HCT116 (cell line): ENCODE measurements around the gene FBXL17. TPM values are rescaled to one million over a fixed set of nuclear protein-coding genes. Genes with fewer than 3 reads are reported as not detected.

Source experiments
- ATAC-seq: fragments of 200-7000 bp; cut with Tn5 transposase; 2 replicates; pipeline ENCODE4 v1.9.1; 2020; ENCODE audit warnings: mild to moderate bottlenecking, moderate library complexity
- BruUV-seq: library from RNA; stranded (reverse); fragments of 400-500 nt; replicated peaks from 2 replicates; lab custom pipeline; 2021; lab: Mats Ljungman, UMichigan
- CTCF ChIA-PET: fragments of 300-600 bp; sonication (Branson Sonifier 250); formaldehyde crosslinking; loops from one replicate; lab custom pipeline; 2021; ENCODE audit warnings: antibody characterized with exemption; lab: Charles Lee
- POLR2A ChIA-PET: fragments of 300-600, 350-600 bp; sonication (Branson Sonifier 250); formaldehyde crosslinking; loops from one replicate; lab custom pipeline; 2021; ENCODE audit warnings: antibody characterized with exemption; lab: Charles Lee
- RAD21 ChIA-PET, 2 experiments: fragments of 300-600 bp; sonication (Branson Sonifier 250); formaldehyde crosslinking; loops; one replicate each; lab custom pipeline; 2023; ENCODE audit warnings: low total read pairs in 2 of 2; ENCODE audit not compliant: uncharacterized antibody in 2 of 2, unreplicated experiment in 2 of 2, low non-redundant PET in 1 of 2; lab: Charles Lee
- DNase-seq: peaks from one replicate; pipeline ENCODE4 v3.0.0-alpha.2; 2010; ENCODE audit warnings: low read depth, low spot score
- H2AFZ ChIP-seq: fragments of 200-600 bp; shearing (Covaris generic), sonication (generic); 2 replicates; pipeline ENCODE4 v1.6.1; 2017; ENCODE audit warnings: low read depth, mixed run types, mixed read lengths, antibody characterized with exemption, low read length; ENCODE audit not compliant: poor library complexity, severe bottlenecking
- H3K27ac ChIP-seq: 2 replicates; pipeline ENCODE4 v1.5.1; 2012; ENCODE audit warnings: low read depth, low read length
- H3K27me3 ChIP-seq: fragments of 200-600 bp; sonication (generic); 2 replicates; pipeline ENCODE4 v1.6.1; 2016; ENCODE audit warnings: mixed run types, low read length, mixed read lengths; ENCODE audit not compliant: insufficient read depth
- H3K36me3 ChIP-seq, 2 experiments: fragments of 200-500 bp in 1 of 2; fragments of 200-600 bp in 1 of 2; sonication (Bioruptor generic) in 1 of 2; sonication (generic) in 1 of 2; 2 replicates each; pipeline versions ENCODE4 v1.5.1 to v1.6.1; 2014 to 2016; ENCODE audit warnings: low read length in 2 of 2, inconsistent platforms in 1 of 2, mixed read lengths in 1 of 2, mixed run types in 1 of 2; ENCODE audit not compliant: insufficient read depth in 2 of 2, control insufficient read depth in 1 of 2
- H3K4me1 ChIP-seq, 2 experiments: fragments of 200-600 bp in 1 of 2; sonication (generic) in 1 of 2; 2 replicates each; pipeline versions ENCODE4 v1.5.1 to v1.6.1; 2012 to 2017; ENCODE audit warnings: low read length in 2 of 2, inconsistent platforms in 1 of 2, mild to moderate bottlenecking in 1 of 2, mixed read lengths in 1 of 2, mixed run types in 1 of 2, moderate library complexity in 1 of 2; ENCODE audit not compliant: insufficient read depth in 2 of 2, control insufficient read depth in 1 of 2
- H3K4me2 ChIP-seq: fragments of 200-600 bp; sonication (generic); 2 replicates; pipeline ENCODE4 v1.6.1; 2017; ENCODE audit warnings: mixed run types, low read length, mixed read lengths
- H3K4me3 ChIP-seq, 2 experiments: fragments of 200-600 bp in 1 of 2; sonication (generic) in 1 of 2; replicated peaks in 1 of 2; 2 replicates each; pipeline ENCODE4 v1.5.1; 2011 to 2016; ENCODE audit warnings: low read length in 2 of 2, control low read depth in 1 of 2, low read depth in 1 of 2, mild to moderate bottlenecking in 1 of 2, mixed read lengths in 1 of 2, mixed run types in 1 of 2
- H3K79me2 ChIP-seq: fragments of 200-600 bp; sonication (generic); 2 replicates; pipeline ENCODE4 v1.6.1; 2017; ENCODE audit warnings: mild to moderate bottlenecking, mixed run types, low read length, moderate library complexity, mixed read lengths; ENCODE audit not compliant: insufficient read depth
- H3K9ac ChIP-seq: fragments of 200-600 bp; sonication (generic); 2 replicates; pipeline ENCODE4 v1.6.1; 2016; ENCODE audit warnings: low read length, mixed read lengths
- H3K9me2 ChIP-seq: fragments of 200-600 bp; sonication (generic), shearing (Covaris generic); 2 replicates; pipeline ENCODE4 v1.6.1; 2017; ENCODE audit warnings: mixed run types, mild to moderate bottlenecking, moderate library complexity; ENCODE audit not compliant: insufficient read depth
- H3K9me3 ChIP-seq, 2 experiments: fragments of 200-500 bp in 1 of 2; fragments of 200-600 bp in 1 of 2; sonication (Bioruptor generic) in 1 of 2; sonication (generic) in 1 of 2; 2 replicates each; pipeline ENCODE4 v1.6.1; 2014 to 2017; ENCODE audit warnings: low read length in 2 of 2, mixed read lengths in 2 of 2, inconsistent platforms in 1 of 2, low read depth in 1 of 2, mild to moderate bottlenecking in 1 of 2, mixed run types in 1 of 2, moderate library complexity in 1 of 2; ENCODE audit not compliant: control insufficient read depth in 1 of 2, insufficient read depth in 1 of 2
- H4K20me1 ChIP-seq: fragments of 200-600 bp; sonication (generic), shearing (Covaris generic); 2 replicates; pipeline ENCODE4 v1.6.1; 2017; ENCODE audit warnings: mixed run types, mild to moderate bottlenecking, moderate library complexity; ENCODE audit not compliant: insufficient read depth
- CBX3 ChIP-seq: IDR thresholded peaks from 2 replicates; pipeline ENCODE4 v1.6.1; 2012; ENCODE audit warnings: low read depth
- EGR1 ChIP-seq: IDR thresholded peaks from 2 replicates; pipeline ENCODE4 v1.6.1; 2012; ENCODE audit warnings: low read depth
- ELF1 ChIP-seq: IDR thresholded peaks from 2 replicates; pipeline ENCODE4 v1.6.1; 2012; ENCODE audit warnings: low read depth, borderline replicate concordance
- EZH2phosphoT487 ChIP-seq: fragments of 200-600 bp; IDR thresholded peaks from 2 replicates; pipeline ENCODE4 v1.6.1; 2018; ENCODE audit warnings: antibody characterized with exemption, borderline replicate concordance
- JUND ChIP-seq: IDR thresholded peaks from 2 replicates; pipeline ENCODE4 v1.6.1; 2012
- POLR2A ChIP-seq: IDR thresholded peaks from 2 replicates; pipeline ENCODE4 v1.7.0; 2011; ENCODE audit warnings: borderline replicate concordance; ENCODE audit not compliant: insufficient read depth, insufficient read length; ENCODE audit errors: extremely low read depth
- POLR2AphosphoS5 ChIP-seq: IDR thresholded peaks from 2 replicates; pipeline ENCODE4 v1.6.1; 2011; ENCODE audit warnings: mild to moderate bottlenecking, low read depth, low read length, moderate library complexity
- RAD21 ChIP-seq: IDR thresholded peaks from 2 replicates; pipeline ENCODE4 v1.6.1; 2012; ENCODE audit warnings: low read depth, mild to moderate bottlenecking
- SP1 ChIP-seq: IDR thresholded peaks from 2 replicates; pipeline ENCODE4 v1.6.1; 2012; ENCODE audit warnings: low read depth
- SRF ChIP-seq: IDR thresholded peaks from 2 replicates; pipeline ENCODE4 v1.6.1; 2012; ENCODE audit warnings: low read depth
- TCF7L2 ChIP-seq: IDR thresholded peaks from 2 replicates; pipeline ENCODE4 v1.7.0; 2011; ENCODE audit warnings: borderline replicate concordance, inconsistent platforms; ENCODE audit not compliant: insufficient read depth, insufficient read length; ENCODE audit errors: extremely low read depth
- YY1 ChIP-seq: IDR thresholded peaks from 2 replicates; pipeline ENCODE4 v1.6.1; 2011; ENCODE audit warnings: low read length, low read depth, moderate library complexity, mild to moderate bottlenecking; ENCODE audit not compliant: insufficient replicate concordance; ENCODE audit errors: extremely low read depth
- ZNF274 ChIP-seq: fragments of 200-500 bp; sonication (Bioruptor generic); IDR thresholded peaks from 2 replicates; pipeline ENCODE4 v1.6.1; 2014; ENCODE audit warnings: mild to moderate bottlenecking, low read depth, low read length, inconsistent platforms
- intact Hi-C: fragments of 100-400 bp; cut with micrococcal nuclease; formaldehyde crosslinking; loops from 2 replicates; pipeline ENCODE4 v1.10.0; 2022
- total RNA-seq: library from RNA; stranded (reverse); gene quantifications from one replicate; pipeline ENCODE4 v1.2.1, GENCODE V29; 2021; ENCODE audit not compliant: unreplicated experiment
- TF ChIP-seq, protein P1 (sequence below): IDR thresholded peaks from 2 replicates; pipeline ENCODE4 v1.6.1; 2011; ENCODE audit warnings: mild to moderate bottlenecking, low read length, moderate library complexity; ENCODE audit not compliant: insufficient replicate concordance; ENCODE audit errors: extremely low read depth
- TF ChIP-seq, protein P2 (sequence below): IDR thresholded peaks from 2 replicates; pipeline ENCODE4 v1.6.1; 2012

Gene FBXL17
- total RNA-seq, 1 experiment from 2014 or later = 9.4 TPM

DNA sequence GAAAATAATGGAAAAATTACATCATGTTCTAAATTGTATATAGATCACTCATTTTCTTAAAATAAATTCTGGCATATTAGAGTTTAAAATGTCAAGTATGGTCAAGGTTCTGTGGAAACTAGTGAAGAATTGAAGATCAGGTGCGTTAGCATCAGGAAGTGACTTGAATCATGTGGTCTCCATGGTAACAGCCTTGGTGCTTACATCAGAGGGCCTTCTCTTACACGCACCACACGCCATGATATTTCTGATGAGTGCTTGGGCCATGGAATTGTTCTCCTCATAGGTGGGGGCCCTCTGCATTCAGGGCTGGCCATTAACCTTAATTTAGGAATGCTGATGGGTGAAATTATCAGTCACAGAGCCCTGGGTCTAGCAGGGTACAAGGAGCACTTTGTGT lies 423.0 kb downstream of the FBXL17 start:
- Histone ChIP-seq H3K36me3 (no peaks in the 10 kb centered on the region), H3K4me3 (no peak overlapping the region), H3K9ac (no peak overlapping the region), H2AFZ (no peak overlapping the region), H3K4me2 (no peak overlapping the region), H3K9me3 (no peaks in the 10 kb centered on the region), H3K27ac (no peak overlapping the region), H3K9me2 (no peaks in the 10 kb centered on the region), H3K27me3 (no peaks in the 10 kb centered on the region), H4K20me1 (no peaks in the 10 kb centered on the region), H3K4me1 (no peaks in the 10 kb centered on the region), H3K79me2 (no peaks in the 10 kb centered on the region)
- ChIA-PET POLR2A (no interaction called here), CTCF (no interaction called here), RAD21 (no interaction called here)
- intact Hi-C loops = no loop called here
- BruUV-seq = no TSS peak
- no peak for ATAC-seq
- no peak for DNase-seq
- TF ChIP-seq, protein P1, sequence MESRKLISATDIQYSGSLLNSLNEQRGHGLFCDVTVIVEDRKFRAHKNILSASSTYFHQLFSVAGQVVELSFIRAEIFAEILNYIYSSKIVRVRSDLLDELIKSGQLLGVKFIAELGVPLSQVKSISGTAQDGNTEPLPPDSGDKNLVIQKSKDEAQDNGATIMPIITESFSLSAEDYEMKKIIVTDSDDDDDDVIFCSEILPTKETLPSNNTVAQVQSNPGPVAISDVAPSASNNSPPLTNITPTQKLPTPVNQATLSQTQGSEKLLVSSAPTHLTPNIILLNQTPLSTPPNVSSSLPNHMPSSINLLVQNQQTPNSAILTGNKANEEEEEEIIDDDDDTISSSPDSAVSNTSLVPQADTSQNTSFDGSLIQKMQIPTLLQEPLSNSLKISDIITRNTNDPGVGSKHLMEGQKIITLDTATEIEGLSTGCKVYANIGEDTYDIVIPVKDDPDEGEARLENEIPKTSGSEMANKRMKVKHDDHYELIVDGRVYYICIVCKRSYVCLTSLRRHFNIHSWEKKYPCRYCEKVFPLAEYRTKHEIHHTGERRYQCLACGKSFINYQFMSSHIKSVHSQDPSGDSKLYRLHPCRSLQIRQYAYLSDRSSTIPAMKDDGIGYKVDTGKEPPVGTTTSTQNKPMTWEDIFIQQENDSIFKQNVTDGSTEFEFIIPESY = no peak
- TF ChIP-seq ELF1 (no peak), TCF7L2 (no peak), POLR2A (no peak)

DNA sequence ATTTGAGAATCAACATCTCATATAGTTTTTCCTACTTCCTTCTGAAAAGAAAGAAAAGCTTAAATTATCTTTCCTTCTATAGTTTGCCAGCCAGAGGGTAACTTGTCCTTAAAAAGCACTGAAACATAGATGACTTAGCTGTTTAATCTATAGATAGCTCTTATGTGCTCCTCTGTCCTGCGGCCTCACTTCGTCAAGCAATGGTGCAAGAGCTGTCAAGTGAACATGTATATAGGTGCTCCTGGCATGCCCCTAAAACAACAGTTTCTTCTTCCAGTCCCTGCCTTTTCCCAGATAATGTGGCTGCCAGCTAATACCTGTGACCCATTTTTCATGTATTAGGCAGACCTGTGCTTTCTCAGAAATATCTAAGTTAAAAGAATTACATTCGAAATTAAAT lies 423.5 kb downstream of the FBXL17 start:
- Histone ChIP-seq H3K27ac (no peak overlapping the region), H3K79me2 (no peaks in the 10 kb centered on the region), H2AFZ (no peak overlapping the region), H3K4me3 (no peak overlapping the region), H3K27me3 (no peaks in the 10 kb centered on the region), H3K36me3 (no peaks in the 10 kb centered on the region), H3K4me1 (no peaks in the 10 kb centered on the region), H3K9me2 (no peaks in the 10 kb centered on the region), H4K20me1 (no peaks in the 10 kb centered on the region), H3K9me3 (no peaks in the 10 kb centered on the region), H3K9ac (no peak overlapping the region), H3K4me2 (no peak overlapping the region)
- ChIA-PET RAD21 (no interaction called here), POLR2A (no interaction called here), CTCF (no interaction called here)
- ATAC-seq (no peak), DNase-seq (no peak)
- intact Hi-C loops = no loop called here
- BruUV-seq = no TSS peak
- no peak for TF ChIP-seq ZNF274
- no peak for TF ChIP-seq JUND
- TF ChIP-seq POLR2AphosphoS5 = no peak
- no peak for TF ChIP-seq SRF
- TF ChIP-seq POLR2A = no peak
- TF ChIP-seq EZH2phosphoT487 = no peak
- TF ChIP-seq ELF1 = no peak
- TF ChIP-seq TCF7L2 = no peak
- no peak for TF ChIP-seq CBX3
- no peak for TF ChIP-seq EGR1
- no peak for TF ChIP-seq RAD21
- TF ChIP-seq SP1 = no peak
- TF ChIP-seq, protein P2, sequence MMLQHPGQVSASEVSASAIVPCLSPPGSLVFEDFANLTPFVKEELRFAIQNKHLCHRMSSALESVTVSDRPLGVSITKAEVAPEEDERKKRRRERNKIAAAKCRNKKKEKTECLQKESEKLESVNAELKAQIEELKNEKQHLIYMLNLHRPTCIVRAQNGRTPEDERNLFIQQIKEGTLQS = no peak
- TF ChIP-seq YY1 = no peak
